ENCODE data around the gene MILR1. TPM values are rescaled to one million over a fixed set of nuclear protein-coding genes. Genes with fewer than 3 reads are reported as not detected.

The MILR1 gene
- total RNA-seq, 3 donors from 2014 or later: 3.1 to 8.3 (median 4.3) TPM

DNA sequence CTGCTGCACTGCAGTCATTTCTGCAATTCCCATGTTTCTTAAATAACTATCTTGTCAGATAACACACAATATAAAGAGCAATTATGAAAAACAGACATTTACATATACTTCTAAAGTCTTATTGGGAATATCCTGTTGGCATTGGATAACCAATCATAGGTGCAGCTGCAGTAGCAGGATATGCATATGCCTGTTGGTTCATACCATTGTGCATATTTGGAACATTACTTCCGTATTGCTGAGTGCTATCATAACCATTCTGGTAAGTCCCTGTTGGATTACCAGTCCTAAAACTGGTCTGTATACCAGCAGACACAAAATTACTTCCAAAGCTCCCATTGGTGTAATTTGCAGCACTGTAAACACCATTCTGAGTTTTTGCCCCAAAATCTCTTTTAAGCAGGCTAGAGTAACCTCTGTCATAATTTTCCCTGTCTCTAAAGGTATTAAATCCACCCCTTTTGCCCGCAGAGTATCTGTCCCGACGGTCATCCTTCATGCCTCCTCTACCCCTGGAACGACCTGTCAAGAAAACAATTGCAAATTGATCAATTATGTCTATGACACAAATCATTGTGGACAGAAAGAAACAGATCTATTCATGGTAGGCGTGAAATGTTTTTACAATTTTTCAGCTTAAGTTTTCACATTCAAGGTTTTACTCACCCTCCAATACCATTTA, 51.0 kb downstream of the MILR1 start:
- H3K36me3 ChIP-seq: peaks cover 25% of the 10 kb centered on the region
- intact Hi-C loops (cut with DNase I; ENCODE audit: low total_unique reads): loop anchor here (10.0 kb wide), 1 partner anchor 175 kb away; no protein-coding TSS in a partner anchor
- H3K27ac ChIP-seq: no peak overlapping the region

DNA sequence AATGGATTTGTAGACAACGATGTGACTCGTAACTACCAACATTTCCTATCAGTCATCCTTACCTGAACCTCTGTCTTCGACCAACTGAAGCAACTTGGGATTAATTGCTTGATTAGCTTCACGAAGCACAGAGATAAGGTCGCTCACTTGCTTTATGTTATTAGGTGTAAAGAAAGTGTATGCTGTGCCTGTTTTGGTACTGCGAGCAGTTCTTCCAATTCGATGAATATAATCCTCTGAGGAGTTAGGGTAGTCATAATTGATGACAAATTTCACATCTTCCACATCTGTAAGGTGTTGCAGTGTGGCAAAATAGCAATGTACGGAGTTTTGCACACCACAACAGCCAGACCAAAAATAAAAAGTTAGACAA, 51.6 kb downstream of the MILR1 start:
- TF ChIP-seq, protein P1, sequence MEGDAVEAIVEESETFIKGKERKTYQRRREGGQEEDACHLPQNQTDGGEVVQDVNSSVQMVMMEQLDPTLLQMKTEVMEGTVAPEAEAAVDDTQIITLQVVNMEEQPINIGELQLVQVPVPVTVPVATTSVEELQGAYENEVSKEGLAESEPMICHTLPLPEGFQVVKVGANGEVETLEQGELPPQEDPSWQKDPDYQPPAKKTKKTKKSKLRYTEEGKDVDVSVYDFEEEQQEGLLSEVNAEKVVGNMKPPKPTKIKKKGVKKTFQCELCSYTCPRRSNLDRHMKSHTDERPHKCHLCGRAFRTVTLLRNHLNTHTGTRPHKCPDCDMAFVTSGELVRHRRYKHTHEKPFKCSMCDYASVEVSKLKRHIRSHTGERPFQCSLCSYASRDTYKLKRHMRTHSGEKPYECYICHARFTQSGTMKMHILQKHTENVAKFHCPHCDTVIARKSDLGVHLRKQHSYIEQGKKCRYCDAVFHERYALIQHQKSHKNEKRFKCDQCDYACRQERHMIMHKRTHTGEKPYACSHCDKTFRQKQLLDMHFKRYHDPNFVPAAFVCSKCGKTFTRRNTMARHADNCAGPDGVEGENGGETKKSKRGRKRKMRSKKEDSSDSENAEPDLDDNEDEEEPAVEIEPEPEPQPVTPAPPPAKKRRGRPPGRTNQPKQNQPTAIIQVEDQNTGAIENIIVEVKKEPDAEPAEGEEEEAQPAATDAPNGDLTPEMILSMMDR (IDR thresholded peaks at IDR 0.05): no peak
- TF ChIP-seq POLR2AphosphoS5 (IDR thresholded peaks at IDR 0.05): no peak
- no peak for TF ChIP-seq POLR2A (IDR thresholded peaks at IDR 0.05)
- peaks cover 25% of the 10 kb centered on the region for H3K36me3 ChIP-seq
- H3K9me3 ChIP-seq: no peaks in the 10 kb centered on the region
- intact Hi-C loops (cut with DNase I; ENCODE audit: low total_unique reads): loop anchor here (10.0 kb wide), 1 partner anchor 176 kb away; no protein-coding TSS in a partner anchor
- no peak overlapping the region for H3K4me3 ChIP-seq
- H3K27me3 ChIP-seq: no peaks in the 10 kb centered on the region
- no peak for DNase-seq (ENCODE audit: low spot score in 2 of 2)
- H3K27ac ChIP-seq: no peak overlapping the region
- peaks cover 0 to 15% of the 10 kb centered on the region in 2 donors for H3K4me1 ChIP-seq

More for the DNA sequence above, 51.0 kb downstream of the MILR1 start:
- H3K4me3 ChIP-seq: no peak overlapping the region
- no peak for DNase-seq (ENCODE audit: low spot score in 2 of 2)
- peaks cover 0 to 15% of the 10 kb centered on the region in 2 donors for H3K4me1 ChIP-seq
- H3K27me3 ChIP-seq: no peaks in the 10 kb centered on the region
- no peaks in the 10 kb centered on the region for H3K9me3 ChIP-seq
- TF ChIP-seq POLR2A (IDR thresholded peaks at IDR 0.05): no peak
- TF ChIP-seq POLR2AphosphoS5 (IDR thresholded peaks at IDR 0.05): no peak
- TF ChIP-seq, protein P1 (IDR thresholded peaks at IDR 0.05): no peak

DNA sequence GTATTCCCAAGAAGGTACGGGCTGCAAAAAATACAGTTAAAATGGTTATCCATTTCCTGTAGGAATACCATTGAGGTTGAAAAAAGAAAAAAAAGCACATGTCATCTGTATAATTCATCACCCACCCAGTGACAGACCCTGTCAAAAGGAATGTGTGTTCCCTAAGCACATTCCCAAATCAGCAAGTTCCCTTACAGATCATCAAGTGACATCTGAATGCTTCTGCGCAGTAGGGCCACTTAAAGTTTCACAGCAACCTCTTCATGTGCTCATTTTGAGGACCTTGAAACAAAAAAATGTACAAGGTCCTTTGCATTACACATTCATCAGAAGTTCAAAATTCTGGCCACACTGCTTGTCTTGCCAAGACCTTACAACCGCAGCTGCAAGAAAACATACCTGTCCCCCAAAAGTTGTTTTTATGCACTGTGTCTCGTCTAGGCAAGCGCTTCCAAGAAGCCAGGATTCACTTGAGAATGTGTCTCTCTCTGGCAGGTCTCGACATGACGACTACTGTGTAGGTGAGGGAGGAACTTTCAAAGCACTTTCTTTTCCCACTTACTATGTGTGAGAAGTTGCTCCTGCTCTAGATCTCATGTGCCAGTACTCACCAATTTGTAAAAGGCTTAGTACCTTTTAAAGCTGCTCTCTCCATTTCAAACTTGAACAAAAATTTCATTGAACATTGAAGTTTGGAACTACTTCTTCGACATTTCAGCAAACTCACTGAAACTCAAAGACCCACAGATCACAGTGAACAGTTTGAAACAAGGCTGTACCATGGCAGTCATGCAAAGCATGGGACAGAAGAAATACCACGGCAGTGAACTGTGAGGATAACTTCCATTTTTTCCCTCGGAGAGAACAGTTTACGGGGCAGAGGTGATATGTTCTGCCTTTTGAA, 52.2 kb downstream of the MILR1 start:
- Histone ChIP-seq H3K27me3 (no peaks in the 10 kb centered on the region), H3K27ac (peak overlapping the region; percentile 69 to 100), H3K36me3 (peaks cover 25% of the 10 kb centered on the region), H3K4me3 (no peak overlapping the region), H3K9me3 (no peaks in the 10 kb centered on the region), H3K4me1 (peaks cover 0 to 10% of the 10 kb centered on the region in 2 donors)
- TF ChIP-seq POLR2A (IDR thresholded peaks at IDR 0.05) (no peak), POLR2AphosphoS5 (IDR thresholded peaks at IDR 0.05) (peak in 1 of 3 donors; percentile 13)
- TF ChIP-seq, protein P1 (IDR thresholded peaks at IDR 0.05): no peak
- DNase-seq (ENCODE audit: low spot score in 2 of 2): no peak
- intact Hi-C loops (cut with DNase I; ENCODE audit: low total_unique reads): loop anchor here (10.0 kb wide), 1 partner anchor 176 kb away; no protein-coding TSS in a partner anchor

DNA sequence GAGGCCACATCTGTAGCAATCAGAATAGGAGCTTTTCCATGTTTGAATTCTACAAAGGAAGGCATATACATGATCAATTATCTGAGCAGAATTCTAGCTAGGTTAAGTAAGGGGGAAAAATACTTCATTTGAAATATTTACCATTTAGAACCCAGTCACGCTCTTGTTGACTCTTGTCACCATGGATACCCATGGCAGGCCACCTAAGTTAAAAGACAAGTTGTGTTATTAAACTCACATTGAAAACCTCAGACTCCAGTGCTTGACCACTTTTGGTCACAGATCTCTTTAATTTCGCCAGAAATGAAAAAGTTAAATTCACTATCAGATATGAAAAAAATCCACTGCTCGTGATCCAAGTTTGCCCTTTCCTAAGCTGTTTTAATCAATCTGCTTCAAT, 53.1 kb downstream of the MILR1 start:
- Histone ChIP-seq H3K27me3 (no peaks in the 10 kb centered on the region), H3K27ac (peak overlapping the region; percentile 69 to 100), H3K36me3 (peaks cover 25% of the 10 kb centered on the region), H3K9me3 (no peaks in the 10 kb centered on the region), H3K4me1 (peaks cover 0 to 9% of the 10 kb centered on the region in 2 donors), H3K4me3 (peak overlapping the region in 1 of 3 donors; percentile 8)
- no peak for DNase-seq (ENCODE audit: low spot score in 2 of 2)
- TF ChIP-seq, protein P1 (IDR thresholded peaks at IDR 0.05): no peak
- TF ChIP-seq POLR2A (IDR thresholded peaks at IDR 0.05) (no peak), POLR2AphosphoS5 (IDR thresholded peaks at IDR 0.05) (no peak)
- intact Hi-C loops (cut with DNase I; ENCODE audit: low total_unique reads): loop anchor here (10.0 kb wide), 1 partner anchor 177 kb away; no protein-coding TSS in a partner anchor

Measured in breast epithelium (tissue), 4 donors.